Measurements from ENCODE around the gene SSU72.

DNA sequence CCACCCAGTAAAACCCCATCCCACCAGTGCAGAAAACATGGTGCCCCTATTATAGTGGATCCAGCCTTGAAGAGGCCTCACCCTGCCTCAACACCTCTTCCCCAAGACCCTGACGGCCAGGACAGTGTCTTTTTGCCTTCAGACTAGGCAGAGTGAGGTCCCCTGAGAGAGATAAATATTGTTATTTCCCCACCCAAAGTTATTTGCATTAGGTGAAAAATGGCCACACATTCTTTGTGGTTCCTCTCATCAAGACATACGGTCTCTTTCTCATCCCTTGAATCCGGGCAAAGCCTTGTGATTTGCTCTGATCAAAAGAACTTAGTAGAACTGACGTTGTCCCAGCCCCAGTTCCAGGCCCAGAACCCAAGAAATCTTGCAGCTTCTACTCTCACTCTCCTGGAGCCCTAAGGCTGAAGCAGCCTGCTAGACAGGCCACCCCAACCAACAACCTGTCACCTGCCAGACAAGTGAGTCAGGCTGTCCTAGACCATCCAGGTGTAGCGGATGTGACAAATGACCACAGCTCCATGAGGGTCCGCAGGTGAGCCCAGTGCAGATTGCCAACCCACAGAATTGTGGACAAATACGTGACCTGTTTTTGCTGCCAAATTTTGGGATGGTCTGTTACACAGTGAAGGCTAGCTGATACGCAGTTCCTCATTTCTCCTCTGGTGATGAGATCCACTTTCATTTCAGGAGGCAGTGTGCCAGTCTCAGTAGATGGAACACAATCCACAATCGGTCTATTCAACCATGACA, 8.1 kb upstream of the SSU72 start:
- TF ChIP-seq, protein P1, sequence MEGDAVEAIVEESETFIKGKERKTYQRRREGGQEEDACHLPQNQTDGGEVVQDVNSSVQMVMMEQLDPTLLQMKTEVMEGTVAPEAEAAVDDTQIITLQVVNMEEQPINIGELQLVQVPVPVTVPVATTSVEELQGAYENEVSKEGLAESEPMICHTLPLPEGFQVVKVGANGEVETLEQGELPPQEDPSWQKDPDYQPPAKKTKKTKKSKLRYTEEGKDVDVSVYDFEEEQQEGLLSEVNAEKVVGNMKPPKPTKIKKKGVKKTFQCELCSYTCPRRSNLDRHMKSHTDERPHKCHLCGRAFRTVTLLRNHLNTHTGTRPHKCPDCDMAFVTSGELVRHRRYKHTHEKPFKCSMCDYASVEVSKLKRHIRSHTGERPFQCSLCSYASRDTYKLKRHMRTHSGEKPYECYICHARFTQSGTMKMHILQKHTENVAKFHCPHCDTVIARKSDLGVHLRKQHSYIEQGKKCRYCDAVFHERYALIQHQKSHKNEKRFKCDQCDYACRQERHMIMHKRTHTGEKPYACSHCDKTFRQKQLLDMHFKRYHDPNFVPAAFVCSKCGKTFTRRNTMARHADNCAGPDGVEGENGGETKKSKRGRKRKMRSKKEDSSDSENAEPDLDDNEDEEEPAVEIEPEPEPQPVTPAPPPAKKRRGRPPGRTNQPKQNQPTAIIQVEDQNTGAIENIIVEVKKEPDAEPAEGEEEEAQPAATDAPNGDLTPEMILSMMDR (IDR thresholded peaks at IDR 0.05) = no peak
- no peak for TF ChIP-seq POLR2A (IDR thresholded peaks at IDR 0.05)
